ENCODE data around the gene TRHDE. TPM values are rescaled to one million over a fixed set of nuclear protein-coding genes. Genes with fewer than 3 reads are reported as not detected.

TRHDE gene
- polyA plus RNA-seq, 2 of the 4 experiments (the other 2 are of a cell fraction), result 0.16 to 0.32 TPM

GRCh38 chr12:72337946-72338345 is 65.8 kb downstream of the TRHDE start:
- DNase-seq (ENCODE audit: low read depth in 1 of 2, low spot score in 1 of 2) (no peak), ATAC-seq (no peak), FAIRE-seq (no peak)
- WGBS (ENCODE audit: missing lambda C conversion rate), result 18% methylated on average over 8 of the region's 8 CpGs
- H3K4me2 ChIP-seq, result no peak overlapping the region
- no peak overlapping the region for H3K4me3 ChIP-seq
- H3K9me3 ChIP-seq, result no peaks in the 10 kb centered on the region
- no peak overlapping the region for H3K27ac ChIP-seq
- no peaks in the 10 kb centered on the region for H3K4me1 ChIP-seq
- ChIA-PET CTCF (no interaction called here), POLR2A (no interaction called here)
- TF ChIP-seq CBX2 (IDR thresholded peaks at IDR 0.05; ENCODE audit: borderline replicate concordance, low read depth) (no peak), RNF2 (IDR thresholded peaks at IDR 0.05; ENCODE audit: borderline replicate concordance, low read depth) (no peak), RAD21 (conservative IDR thresholded peaks at IDR 0.05 in 1 of 2, IDR thresholded peaks at IDR 0.05 in 1 of 2) (no peak), ZC3H11A (IDR thresholded peaks at IDR 0.05) (no peak), SMC3 (IDR thresholded peaks at IDR 0.05) (no peak), MAFK (IDR thresholded peaks at IDR 0.05; ENCODE audit: partially characterized antibody) (no peak)

GRCh38 chr12:72338437-72338836 is 66.3 kb downstream of the TRHDE start:
- CTCF ChIA-PET, result no interaction called here
- ATAC-seq, result no peak
- WGBS (ENCODE audit: missing lambda C conversion rate), result 8% methylated on average over 4 of the region's 4 CpGs
- Histone ChIP-seq H3K4me3 (no peak overlapping the region), H3K4me2 (no peak overlapping the region), H3K4me1 (no peaks in the 10 kb centered on the region), H3K9me3 (no peaks in the 10 kb centered on the region), H3K27ac (no peak overlapping the region)
- no peak for DNase-seq (ENCODE audit: low read depth in 1 of 2, low spot score in 1 of 2)
- TF ChIP-seq HES2 (IDR thresholded peaks at IDR 0.05) (no peak), SMC3 (IDR thresholded peaks at IDR 0.05) (no peak), MAX (IDR thresholded peaks at IDR 0.05) (no peak), RFX5 (IDR thresholded peaks at IDR 0.05) (no peak), CBX8 (IDR thresholded peaks at IDR 0.05) (no peak), POLR2AphosphoS2 (conservative IDR thresholded peaks at IDR 0.05; ENCODE audit: low read length) (no peak), MAFK (IDR thresholded peaks at IDR 0.05; ENCODE audit: partially characterized antibody) (no peak), POLR2A (IDR thresholded peaks at IDR 0.05; ENCODE audit: low read length) (no peak), SREBF2 (IDR thresholded peaks at IDR 0.05) (no peak), EHF (CRISPR knock-in tag; IDR thresholded peaks at IDR 0.05) (no peak), NR3C1 (IDR thresholded peaks at IDR 0.05) (no peak), EHMT2 (IDR thresholded peaks at IDR 0.05; ENCODE audit: low read depth) (no peak), RCOR1 (IDR thresholded peaks at IDR 0.05; ENCODE audit: low read depth, low read length) (no peak), TP53 (CRISPR knock-in tag; IDR thresholded peaks at IDR 0.05) (no peak)
- FAIRE-seq, result no peak
- POLR2A ChIA-PET, result no interaction called here

- Histone ChIP-seq H3K9me3 (no peaks in the 10 kb centered on the region), H3K4me3 (no peak overlapping the region), H3K4me1 (no peaks in the 10 kb centered on the region), H3K4me2 (no peak overlapping the region), H3K27ac (no peak overlapping the region)
- FAIRE-seq, result no peak
- ChIA-PET CTCF (interaction anchor here (0.9 to 1.7 kb wide), 4 partner anchors 9 to 17 kb away, joined by 3 to 6 read pairs (median 4); no protein-coding TSS in a partner anchor), POLR2A (no interaction called here)
- WGBS (ENCODE audit: missing lambda C conversion rate), result 7% methylated on average over 5 of the region's 5 CpGs
- peak; percentile 1 to 74 for DNase-seq (ENCODE audit: low read depth in 1 of 2, low spot score in 1 of 2)
- peak; percentile 99 to 100 for ATAC-seq
- peak; percentile 49 for TF ChIP-seq CTCF (IDR thresholded peaks at IDR 0.05)
- TF ChIP-seq SMC3 (IDR thresholded peaks at IDR 0.05), result peak; percentile 54; the same call in 2 of the 3 replicates
- TF ChIP-seq RAD21 (conservative IDR thresholded peaks at IDR 0.05 in 1 of 2, IDR thresholded peaks at IDR 0.05 in 1 of 2), result peak; percentile 54 to 72
- no peak for TF ChIP-seq FOSB (CRISPR knock-in tag; IDR thresholded peaks at IDR 0.05)
- TF ChIP-seq NFE2L2 (conservative IDR thresholded peaks at IDR 0.05; ENCODE audit: low read length), result no peak
Measured at GRCh38 chr12:72346363-72346944, 74.3 kb downstream of the TRHDE start.

Data from A549 (cell line).